Uterus (tissue), 2 donors: Measurements from ENCODE around the gene NFE2L2.

Experiments
- CTCF ChIP-seq, 4 experiments: fragments of 200-600 bp in 2 of 4; fragments of 450-650 bp in 2 of 4; sonication (generic) in 2 of 4; IDR thresholded peaks; one replicate each; pipeline ENCODE4 v1.5.1; 2016 to 2019; ENCODE audit warnings: antibody characterized with exemption in 4 of 4, mild to moderate bottlenecking in 2 of 4, moderate library complexity in 1 of 4
- POLR2A ChIP-seq, 2 donors: fragments of 450-650 bp; IDR thresholded peaks; one replicate each; pipeline ENCODE4 v1.6.1; 2016; ENCODE audit warnings: antibody characterized with exemption in 2 of 2, mild to moderate bottlenecking in 1 of 2, moderate library complexity in 1 of 2

GRCh38 chr2:177281400-177282180 lies 17.1 kb upstream of the NFE2L2 start:
- no peak for TF ChIP-seq CTCF (IDR thresholded peaks at IDR 0.05)
- TF ChIP-seq POLR2A (IDR thresholded peaks at IDR 0.05), result no peak
